Ovary (tissue), 3 donors: ENCODE results near the gene PHACTR3.

Experiments
- POLR2A ChIP-seq: fragments of 450-650 bp; IDR thresholded peaks from one replicate; pipeline ENCODE4 v1.6.1; 2017; ENCODE audit warnings: antibody characterized with exemption, mild to moderate bottlenecking, moderate library complexity
- TF ChIP-seq, protein P1 (sequence below), 3 donors: fragments of 450-650 bp in 2 of 3; fragments of 200-600 bp in 1 of 3; IDR thresholded peaks; one replicate each; pipeline versions ENCODE4 v1.5.1 to v1.8.0; 2016 to 2022; ENCODE audit warnings: antibody characterized with exemption in 3 of 3, mild to moderate bottlenecking in 1 of 3
- donor health status: DM: no; HTN: no; CAD: no.

DNA sequence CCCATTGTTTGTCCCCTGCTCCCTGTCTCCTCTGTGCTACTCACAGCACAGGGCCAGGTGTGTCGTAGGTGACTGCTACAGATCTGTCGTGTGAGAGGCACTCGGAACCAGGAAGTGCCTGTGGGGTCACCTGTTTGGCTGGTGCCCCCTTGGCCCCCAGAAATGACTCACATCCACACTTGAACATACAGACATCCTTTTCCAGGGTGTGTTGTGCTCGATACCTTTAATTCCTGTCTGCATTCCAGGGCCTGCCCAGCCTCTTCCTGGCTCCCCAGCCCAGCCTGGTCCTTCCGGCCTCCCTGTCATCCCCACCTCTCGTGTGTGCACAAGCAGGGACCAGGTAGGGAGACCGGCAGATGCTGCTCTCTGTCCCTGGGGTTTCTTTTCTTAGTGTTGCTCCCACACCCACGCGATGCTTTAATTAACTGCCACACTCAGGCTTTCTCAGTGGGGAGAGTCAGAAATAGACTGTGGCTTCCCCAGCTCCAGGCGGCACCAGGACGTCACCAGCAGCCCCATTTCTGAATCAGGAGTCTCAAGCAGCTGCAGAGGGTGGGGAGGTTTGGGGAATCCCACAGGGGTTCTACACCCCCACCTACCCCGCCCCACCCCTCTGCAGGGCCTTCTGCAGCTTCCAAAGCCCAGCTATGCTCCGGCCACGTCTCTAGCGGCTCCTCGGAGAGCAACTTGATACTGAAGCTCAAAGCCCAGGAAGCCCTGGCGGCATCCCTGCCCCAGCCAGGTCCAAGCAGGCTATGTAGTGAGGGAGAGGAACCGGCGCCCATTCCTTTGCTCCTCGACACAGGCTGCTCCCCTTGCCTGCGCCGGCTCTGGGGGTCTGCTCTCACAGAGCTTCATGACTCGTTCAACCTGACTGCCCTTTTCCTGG, 226.9 kb downstream of the PHACTR3 start:
- TF ChIP-seq, protein P1, sequence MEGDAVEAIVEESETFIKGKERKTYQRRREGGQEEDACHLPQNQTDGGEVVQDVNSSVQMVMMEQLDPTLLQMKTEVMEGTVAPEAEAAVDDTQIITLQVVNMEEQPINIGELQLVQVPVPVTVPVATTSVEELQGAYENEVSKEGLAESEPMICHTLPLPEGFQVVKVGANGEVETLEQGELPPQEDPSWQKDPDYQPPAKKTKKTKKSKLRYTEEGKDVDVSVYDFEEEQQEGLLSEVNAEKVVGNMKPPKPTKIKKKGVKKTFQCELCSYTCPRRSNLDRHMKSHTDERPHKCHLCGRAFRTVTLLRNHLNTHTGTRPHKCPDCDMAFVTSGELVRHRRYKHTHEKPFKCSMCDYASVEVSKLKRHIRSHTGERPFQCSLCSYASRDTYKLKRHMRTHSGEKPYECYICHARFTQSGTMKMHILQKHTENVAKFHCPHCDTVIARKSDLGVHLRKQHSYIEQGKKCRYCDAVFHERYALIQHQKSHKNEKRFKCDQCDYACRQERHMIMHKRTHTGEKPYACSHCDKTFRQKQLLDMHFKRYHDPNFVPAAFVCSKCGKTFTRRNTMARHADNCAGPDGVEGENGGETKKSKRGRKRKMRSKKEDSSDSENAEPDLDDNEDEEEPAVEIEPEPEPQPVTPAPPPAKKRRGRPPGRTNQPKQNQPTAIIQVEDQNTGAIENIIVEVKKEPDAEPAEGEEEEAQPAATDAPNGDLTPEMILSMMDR (IDR thresholded peaks at IDR 0.05), result no peak
- no peak for TF ChIP-seq POLR2A
